OCI-LY1 (cell line): ENCODE results near the gene LMX1A.

Source experiments
- CTCF ChIP-seq: fragments of 200-600 bp; sonication (generic), shearing (Covaris generic); IDR thresholded peaks from 2 replicates; pipeline ENCODE4 v1.5.1; 2017; ENCODE audit warnings: mild to moderate bottlenecking, antibody characterized with exemption, low read length, moderate library complexity, mixed read lengths
- EZH2 ChIP-seq: fragments of 200-600 bp; sonication (generic), shearing (Covaris generic); IDR thresholded peaks from 2 replicates; pipeline ENCODE4 v1.8.0; 2017; ENCODE audit warnings: borderline replicate concordance, mixed run types, mild to moderate bottlenecking, antibody characterized with exemption, low read length, moderate library complexity, mixed read lengths

GRCh38 chr1:165222580-165222979 lies 133.9 kb downstream of the LMX1A start:
- TF ChIP-seq EZH2 (no peak), CTCF (no peak)
